KOPT-K1 (cell line): ENCODE results near the gene LINC01488.

ENCODE experiments used
- H3K27ac ChIP-seq: fragments of 200-600 bp; sonication (generic); 2 replicates; pipeline ENCODE4 v1.5.1; 2016; ENCODE audit warnings: antibody characterized with exemption, mild to moderate bottlenecking, low read depth, low read length; ENCODE audit not compliant: poor library complexity, severe bottlenecking
- H3K36me3 ChIP-seq: fragments of 200-600 bp; sonication (generic); 2 replicates; pipeline ENCODE4 v1.5.1; 2017; ENCODE audit warnings: antibody characterized with exemption, mild to moderate bottlenecking, low read length, moderate library complexity; ENCODE audit not compliant: insufficient read depth
- H3K9me3 ChIP-seq: fragments of 200-600 bp; sonication (generic); 2 replicates; pipeline ENCODE4 v1.5.1; 2017; ENCODE audit warnings: antibody characterized with exemption, low read length, mild to moderate bottlenecking; ENCODE audit not compliant: insufficient read depth, poor library complexity, severe bottlenecking

The LINC01488 gene

GRCh38 chr11:69539416-69540117, 58.1 kb downstream of the LINC01488 start:
- H3K9me3 ChIP-seq, result no peaks in the 10 kb centered on the region
- no peak overlapping the region for H3K27ac ChIP-seq
- H3K36me3 ChIP-seq, result no peaks in the 10 kb centered on the region

GRCh38 chr11:69540118-69541000, 58.9 kb downstream of the LINC01488 start:
- H3K36me3 ChIP-seq, result no peaks in the 10 kb centered on the region
- no peak overlapping the region for H3K27ac ChIP-seq

GRCh38 chr11:69541001-69541285, 59.5 kb downstream of the LINC01488 start:
- H3K9me3 ChIP-seq, result no peaks in the 10 kb centered on the region
- no peak overlapping the region for H3K27ac ChIP-seq
- no peaks in the 10 kb centered on the region for H3K36me3 ChIP-seq

More at GRCh38 chr11:69540118-69541000, 58.9 kb downstream of the LINC01488 start:
- H3K9me3 ChIP-seq, result no peaks in the 10 kb centered on the region

- H3K27ac ChIP-seq, result no peak overlapping the region
- no peaks in the 10 kb centered on the region for H3K36me3 ChIP-seq
- H3K9me3 ChIP-seq, result no peaks in the 10 kb centered on the region
These were observed 60.2 kb downstream of the LINC01488 start for GRCh38 chr11:69541501-69542313.

- Histone ChIP-seq H3K27ac (no peak overlapping the region), H3K36me3 (no peaks in the 10 kb centered on the region), H3K9me3 (no peaks in the 10 kb centered on the region)
These were observed 61.1 kb downstream of the LINC01488 start for GRCh38 chr11:69542314-69543168.
